HEK293 (cell line): ENCODE measurements around the gene ACYP1.

ENCODE experiments used
- CTCF ChIA-PET: fragments of 350-600 bp; formaldehyde crosslinking; extraction: SDS; loops from one replicate; lab custom pipeline; 2021; ENCODE audit warnings: antibody characterized with exemption; lab: Yijun Ruan, JAX
- POLR2A ChIA-PET: fragments of 300-600 bp; formaldehyde crosslinking; extraction: SDS; loops from one replicate; lab custom pipeline; 2020; ENCODE audit warnings: antibody characterized with exemption, inconsistent platforms; lab: Yijun Ruan, JAX
- H3K27ac ChIP-seq: fragments of 200-500 bp; sonication (Bioruptor generic); 2 replicates; pipeline ENCODE4 v1.5.1; 2014; ENCODE audit warnings: low read depth, low read length, control low read depth, inconsistent platforms; ENCODE audit errors: extremely low read depth
- H3K36me3 ChIP-seq, 2 experiments: fragments of 200-500 bp in 1 of 2; sonication (Bioruptor generic) in 1 of 2; 1 replicate in 1 of 2; 2 replicates in 1 of 2; pipeline ENCODE4 v1.5.1; 2014 to 2017; ENCODE audit warnings: inconsistent platforms in 2 of 2, low read length in 2 of 2; ENCODE audit not compliant: control insufficient read depth in 2 of 2, insufficient read depth in 1 of 2
- H3K4me1 ChIP-seq: fragments of 200-500 bp; sonication (Bioruptor generic); 2 replicates; pipeline ENCODE4 v1.5.1; 2014; ENCODE audit warnings: mild to moderate bottlenecking, low read length, inconsistent platforms; ENCODE audit not compliant: control insufficient read depth, insufficient read depth
- H3K4me3 ChIP-seq: 2 replicates; pipeline ENCODE4 v1.5.1; 2011; ENCODE audit warnings: low read depth, mild to moderate bottlenecking, control low read depth, low read length, moderate library complexity
- H3K9me3 ChIP-seq: fragments of 200-500 bp; sonication (Bioruptor generic); 2 replicates; pipeline ENCODE4 v1.5.1; 2014; ENCODE audit warnings: low read depth, low read length, inconsistent platforms; ENCODE audit not compliant: control insufficient read depth, insufficient read depth
- GLI2 ChIP-seq: fragments of 450-650 bp; formaldehyde crosslinking; IDR thresholded peaks from 2 replicates; pipeline ENCODE4; 2017; ENCODE audit warnings: missing biosample characterization, missing genetic modification characterization, low read depth, borderline replicate concordance
- MZF1 ChIP-seq: fragments of 450-650 bp; formaldehyde crosslinking; IDR thresholded peaks from 2 replicates; pipeline ENCODE4 v1.5.1; 2017; ENCODE audit warnings: missing biosample characterization, missing genetic modification characterization, borderline replicate concordance
- PATZ1 ChIP-seq: fragments of 450-650 bp; formaldehyde crosslinking; IDR thresholded peaks from 2 replicates; pipeline ENCODE4 v1.5.1; 2016; ENCODE audit warnings: missing biosample characterization, missing genetic modification characterization
- SP3 ChIP-seq: fragments of 450-650 bp; formaldehyde crosslinking; IDR thresholded peaks from 2 replicates; pipeline ENCODE4 v1.5.1; 2016; ENCODE audit warnings: missing biosample characterization, missing genetic modification characterization
- ZBTB10 ChIP-seq: fragments of 450-650 bp; formaldehyde crosslinking; IDR thresholded peaks from 2 replicates; pipeline ENCODE4 v1.5.1; 2016; ENCODE audit warnings: missing biosample characterization, missing genetic modification characterization
- ZBTB44 ChIP-seq: fragments of 450-650 bp; IDR thresholded peaks from 2 replicates; pipeline ENCODE4 v1.5.1; 2018; ENCODE audit warnings: missing biosample characterization, mild to moderate bottlenecking, missing genetic modification characterization
- ZEB2 ChIP-seq: fragments of 450-650 bp; formaldehyde crosslinking; IDR thresholded peaks from 2 replicates; pipeline ENCODE4 v1.5.1; 2016; ENCODE audit warnings: missing biosample characterization, missing genetic modification characterization
- ZNF449 ChIP-seq: fragments of 450-650 bp; formaldehyde crosslinking; IDR thresholded peaks from 2 replicates; pipeline ENCODE4 v1.5.1; 2017; ENCODE audit warnings: missing biosample characterization, mild to moderate bottlenecking, missing genetic modification characterization, moderate library complexity
- ZNF561 ChIP-seq: fragments of 450-650 bp; IDR thresholded peaks from 2 replicates; pipeline ENCODE4 v1.5.1; 2018; ENCODE audit warnings: missing biosample characterization, missing genetic modification characterization, borderline replicate concordance
- ZNF580 ChIP-seq: fragments of 450-650 bp; formaldehyde crosslinking; IDR thresholded peaks from 2 replicates; pipeline ENCODE4 v1.5.1; 2016; ENCODE audit warnings: missing biosample characterization, missing genetic modification characterization
- ZNF600 ChIP-seq: fragments of 450-650 bp; formaldehyde crosslinking; IDR thresholded peaks from 2 replicates; pipeline ENCODE4 v1.5.1; 2016; ENCODE audit warnings: missing biosample characterization, missing genetic modification characterization
- ZNF626 ChIP-seq: fragments of 450-650 bp; sonication (Bioruptor Pico); formaldehyde crosslinking; IDR thresholded peaks from 2 replicates; pipeline ENCODE4 v1.5.1; 2018; ENCODE audit warnings: missing biosample characterization, missing genetic modification characterization, inconsistent platforms
- ZNF629 ChIP-seq: fragments of 450-650 bp; formaldehyde crosslinking; IDR thresholded peaks from 2 replicates; pipeline ENCODE4 v1.5.1; 2017; ENCODE audit warnings: missing biosample characterization, missing genetic modification characterization
- ZNF747 ChIP-seq: fragments of 450-650 bp; formaldehyde crosslinking; IDR thresholded peaks from 2 replicates; pipeline ENCODE4 v1.5.1; 2016; ENCODE audit warnings: missing biosample characterization, missing genetic modification characterization
- ZNF776 ChIP-seq: fragments of 450-650 bp; formaldehyde crosslinking; IDR thresholded peaks from 2 replicates; pipeline ENCODE4 v1.5.0; 2017; ENCODE audit warnings: missing biosample characterization, missing genetic modification characterization, borderline replicate concordance

Gene ACYP1

GRCh38 chr14:75049136-75049535, 14.7 kb downstream of the ACYP1 start:
- H3K4me1 ChIP-seq = no peaks in the 10 kb centered on the region
- ChIA-PET POLR2A (interaction anchor here (1.8 kb wide), 1 partner anchor 15 kb away, joined by 4 read pairs; the partner anchor contains the start of gene ACYP1), CTCF (no interaction called here)
- H3K36me3 ChIP-seq = peaks cover 0 to 14% of the 10 kb centered on the region in 2 experiments; a peak in 1 of 3 replicates
- TF ChIP-seq ZNF580 (tag by site-specific recombination) (no peak), SP3 (tag by site-specific recombination) (no peak)
- no peaks in the 10 kb centered on the region for H3K9me3 ChIP-seq
- H3K27ac ChIP-seq = no peak overlapping the region
- H3K4me3 ChIP-seq = no peak overlapping the region

GRCh38 chr14:75048101-75048500, 15.7 kb downstream of the ACYP1 start:
- POLR2A ChIA-PET = interaction anchor here (1.8 kb wide), 1 partner anchor 16 kb away, joined by 4 read pairs; the partner anchor contains the start of gene ACYP1
- CTCF ChIA-PET = interaction anchor here (0.6 kb wide), 1 partner anchor 254 kb away, joined by 4 read pairs; no protein-coding TSS in a partner anchor
- Histone ChIP-seq H3K9me3 (no peaks in the 10 kb centered on the region), H3K4me1 (no peaks in the 10 kb centered on the region), H3K36me3 (peaks cover 0 to 10% of the 10 kb centered on the region in 2 experiments; a peak in 1 of 3 replicates), H3K27ac (no peak overlapping the region), H3K4me3 (no peak overlapping the region)
- TF ChIP-seq ZBTB44 (no peak), ZNF776 (tag by site-specific recombination) (no peak), GLI2 (no peak), ZBTB10 (tag by site-specific recombination) (no peak), ZEB2 (no peak), MZF1 (tag by site-specific recombination) (no peak), ZNF600 (tag by site-specific recombination) (no peak), ZNF629 (no peak), PATZ1 (tag by site-specific recombination) (no peak), ZNF449 (no peak), ZNF626 (no peak), ZNF561 (no peak), ZNF747 (tag by site-specific recombination) (no peak)
